Glutamatergic neuron (in vitro differentiated cells): ENCODE data around the gene FNDC11. TPM values are rescaled to one million over a fixed set of nuclear protein-coding genes. Genes with fewer than 3 reads are reported as not detected.

Source experiments
- DNase-seq: peaks from one replicate; pipeline ENCODE4 v3.0.0; 2022
- H3K27ac Mint-ChIP-seq: one replicate; pipeline ENCODE4 v1.8.0; 2020; ENCODE audit warnings: mild to moderate bottlenecking, mixed read lengths, inconsistent platforms; ENCODE audit not compliant: unreplicated experiment
- H3K27me3 Mint-ChIP-seq: one replicate; pipeline ENCODE4 v1.8.0; 2020; ENCODE audit warnings: mild to moderate bottlenecking, moderate library complexity, mixed read lengths, inconsistent platforms; ENCODE audit not compliant: unreplicated experiment
- H3K36me3 Mint-ChIP-seq: one replicate; pipeline ENCODE4 v1.8.0; 2020; ENCODE audit warnings: mild to moderate bottlenecking, mixed read lengths, inconsistent platforms; ENCODE audit not compliant: unreplicated experiment
- H3K4me1 Mint-ChIP-seq: one replicate; pipeline ENCODE4 v1.8.0; 2020; ENCODE audit warnings: mild to moderate bottlenecking, low read depth, mixed read lengths, inconsistent platforms; ENCODE audit not compliant: unreplicated experiment
- H3K4me3 Mint-ChIP-seq: one replicate; pipeline ENCODE4 v1.8.0; 2020; ENCODE audit warnings: mild to moderate bottlenecking, mixed read lengths, inconsistent platforms; ENCODE audit not compliant: unreplicated experiment
- H3K9me3 Mint-ChIP-seq: one replicate; pipeline ENCODE4 v1.8.0; 2020; ENCODE audit warnings: mild to moderate bottlenecking, moderate library complexity, mixed read lengths, inconsistent platforms; ENCODE audit not compliant: unreplicated experiment
- CTCF ChIP-seq: fragments of 200-600 bp; sonication (generic); IDR thresholded peaks from one replicate; pipeline ENCODE4 v1.5.0; 2021; ENCODE audit not compliant: partially characterized antibody, unreplicated experiment
- total RNA-seq: library from RNA; stranded (reverse); fragmentation: NEBNext Ultra II Directional; extraction: Animal tissue kit (Norgen Biotek cat#: 25700); gene quantifications from one replicate; pipeline ENCODE4 v1.2.1, GENCODE V29; 2021; ENCODE audit not compliant: unreplicated experiment

FNDC11 gene
- total RNA-seq, 1 donor from 2014 or later, result 9.3 TPM

GRCh38 chr20:63565021-63565698 is 11.2 kb downstream of the FNDC11 start:
- no peaks in the 10 kb centered on the region for H3K4me1 Mint-ChIP-seq
- no peak overlapping the region for H3K27ac Mint-ChIP-seq
- TF ChIP-seq CTCF, result no peak
- no peak for DNase-seq
- H3K4me3 Mint-ChIP-seq, result no peak overlapping the region
- no peaks in the 10 kb centered on the region for H3K36me3 Mint-ChIP-seq
- peaks cover 3% of the 10 kb centered on the region for H3K9me3 Mint-ChIP-seq
- H3K27me3 Mint-ChIP-seq, result peaks cover 1% of the 10 kb centered on the region

- no peak for DNase-seq
- H3K4me3 Mint-ChIP-seq, result no peak overlapping the region
- H3K36me3 Mint-ChIP-seq, result no peaks in the 10 kb centered on the region
- no peaks in the 10 kb centered on the region for H3K4me1 Mint-ChIP-seq
- no peak overlapping the region for H3K27ac Mint-ChIP-seq
- no peaks in the 10 kb centered on the region for H3K9me3 Mint-ChIP-seq
- no peak for TF ChIP-seq CTCF
- H3K27me3 Mint-ChIP-seq, result peaks cover 1% of the 10 kb centered on the region
These were observed 11.9 kb downstream of the FNDC11 start for GRCh38 chr20:63565699-63566335.

GRCh38 chr20:63566395-63567135 is 12.6 kb downstream of the FNDC11 start:
- DNase-seq, result no peak
- H3K9me3 Mint-ChIP-seq, result no peaks in the 10 kb centered on the region
- no peak overlapping the region for H3K27ac Mint-ChIP-seq
- H3K36me3 Mint-ChIP-seq, result no peaks in the 10 kb centered on the region
- TF ChIP-seq CTCF, result no peak
- H3K4me3 Mint-ChIP-seq, result no peak overlapping the region
- H3K27me3 Mint-ChIP-seq, result peaks cover 1% of the 10 kb centered on the region
- no peaks in the 10 kb centered on the region for H3K4me1 Mint-ChIP-seq

GRCh38 chr20:63567136-63567385 is 13.1 kb downstream of the FNDC11 start:
- no peak for TF ChIP-seq CTCF
- H3K9me3 Mint-ChIP-seq, result no peaks in the 10 kb centered on the region
- no peak overlapping the region for H3K4me3 Mint-ChIP-seq
- no peaks in the 10 kb centered on the region for H3K4me1 Mint-ChIP-seq
- H3K27me3 Mint-ChIP-seq, result peaks cover 1% of the 10 kb centered on the region
- DNase-seq, result no peak
- no peak overlapping the region for H3K27ac Mint-ChIP-seq
- no peaks in the 10 kb centered on the region for H3K36me3 Mint-ChIP-seq
